A673 (cell line): ENCODE measurements around the gene LMNB1. TPM values are rescaled to one million over a fixed set of nuclear protein-coding genes. Genes with fewer than 3 reads are reported as not detected.
"Not testable (repeated sequence)": the region's sequence is repeated elsewhere in the genome, so short reads cannot be mapped to it uniquely, and the experiment has no call there.

Experiments used
- Bru-seq: library from RNA; stranded (reverse); fragments of 400-500 nt; gene quantifications from one replicate; lab custom pipeline; 2021; lab: Mats Ljungman, UMichigan
- BruChase-seq, 2 experiments: library from RNA; stranded (reverse); fragments of 400-500 nt; gene quantifications; one replicate each; lab custom pipeline; 2021; lab: Mats Ljungman, UMichigan
- BruUV-seq: library from RNA; stranded (reverse); fragments of 400-500 nt; replicated peaks from 2 replicates; lab custom pipeline; 2021; lab: Mats Ljungman, UMichigan
- CTCF ChIA-PET: fragments of 300-600 bp; sonication (Branson Sonifier 250); formaldehyde crosslinking; loops from one replicate; lab custom pipeline; 2022; ENCODE audit warnings: antibody characterized with exemption; lab: Charles Lee
- POLR2A ChIA-PET: fragments of 300-600 bp; sonication (Branson Sonifier 250); formaldehyde crosslinking; loops from one replicate; lab custom pipeline; 2022; ENCODE audit warnings: antibody characterized with exemption; ENCODE audit not compliant: low non-redundant PET; lab: Charles Lee
- DNase-seq: peaks from one replicate; pipeline ENCODE4 v3.0.0-alpha.2; 2015; ENCODE audit warnings: low spot score
- H3K27ac ChIP-seq: fragments of 200-600 bp; sonication (generic); 2 replicates; pipeline ENCODE4 v1.5.1; 2016; ENCODE audit warnings: mixed run types, low read depth, mild to moderate bottlenecking, mixed read lengths, antibody characterized with exemption, low read length; ENCODE audit not compliant: poor library complexity, severe bottlenecking
- H3K27me3 ChIP-seq: fragments of 200-600 bp; sonication (generic); replicated peaks from 2 replicates; pipeline ENCODE4 v1.6.1; 2017; ENCODE audit warnings: mixed run types, low read depth, mild to moderate bottlenecking, mixed read lengths, antibody characterized with exemption, low read length; ENCODE audit not compliant: insufficient read depth, poor library complexity
- H3K36me3 ChIP-seq: fragments of 200-600 bp; sonication (generic); 2 replicates; pipeline ENCODE4 v1.6.1; 2016; ENCODE audit warnings: mixed run types, mild to moderate bottlenecking, mixed read lengths, antibody characterized with exemption, low read length; ENCODE audit not compliant: insufficient read depth, poor library complexity, severe bottlenecking
- H3K4me1 ChIP-seq: fragments of 200-600 bp; sonication (generic); 2 replicates; pipeline ENCODE4 v1.6.1; 2017; ENCODE audit warnings: mixed run types, mild to moderate bottlenecking, mixed read lengths, antibody characterized with exemption, low read length; ENCODE audit not compliant: insufficient read depth, poor library complexity, severe bottlenecking
- H3K4me3 ChIP-seq: fragments of 200-600 bp; sonication (generic); 2 replicates; pipeline ENCODE4 v1.5.1; 2016; ENCODE audit warnings: low read depth, mixed run types, mild to moderate bottlenecking, mixed read lengths, low read length; ENCODE audit not compliant: poor library complexity, severe bottlenecking
- H3K9me3 ChIP-seq: fragments of 200-600 bp; sonication (generic); 2 replicates; pipeline ENCODE4 v1.6.1; 2016; ENCODE audit warnings: mixed run types, low read depth, mild to moderate bottlenecking, mixed read lengths, antibody characterized with exemption, low read length; ENCODE audit not compliant: poor library complexity, severe bottlenecking
- EZH2 ChIP-seq: fragments of 200-600 bp; sonication (generic); IDR thresholded peaks from 2 replicates; pipeline ENCODE4 v1.6.1; 2017; ENCODE audit warnings: borderline replicate concordance, low read depth, mild to moderate bottlenecking, mixed read lengths, antibody characterized with exemption, low read length; ENCODE audit not compliant: poor library complexity, severe bottlenecking
- intact Hi-C: fragments of 100-400 bp; cut with micrococcal nuclease; formaldehyde crosslinking; loops from one replicate; pipeline ENCODE4 v1.10.0; 2022; ENCODE audit not compliant: unreplicated experiment
- long read RNA-seq: library from polyadenylated mRNA; stranded (forward); transcript quantifications from one replicate; pipeline ENCODE4 v2.0.0, GENCODE V29; 2022
- total RNA-seq: library from RNA; stranded (reverse); gene quantifications from 2 replicates; pipeline ENCODE4 v1.2.3, GENCODE V29; 2021
- TF ChIP-seq, protein P1 (sequence below): fragments of 300-800, 200-600 bp; sonication (generic); conservative IDR thresholded peaks from 2 replicates; pipeline ENCODE4 v1.5.1; 2017; ENCODE audit warnings: low read depth, mild to moderate bottlenecking, antibody characterized with exemption, low read length, moderate library complexity, mixed read lengths

The LMNB1 gene, protein sequence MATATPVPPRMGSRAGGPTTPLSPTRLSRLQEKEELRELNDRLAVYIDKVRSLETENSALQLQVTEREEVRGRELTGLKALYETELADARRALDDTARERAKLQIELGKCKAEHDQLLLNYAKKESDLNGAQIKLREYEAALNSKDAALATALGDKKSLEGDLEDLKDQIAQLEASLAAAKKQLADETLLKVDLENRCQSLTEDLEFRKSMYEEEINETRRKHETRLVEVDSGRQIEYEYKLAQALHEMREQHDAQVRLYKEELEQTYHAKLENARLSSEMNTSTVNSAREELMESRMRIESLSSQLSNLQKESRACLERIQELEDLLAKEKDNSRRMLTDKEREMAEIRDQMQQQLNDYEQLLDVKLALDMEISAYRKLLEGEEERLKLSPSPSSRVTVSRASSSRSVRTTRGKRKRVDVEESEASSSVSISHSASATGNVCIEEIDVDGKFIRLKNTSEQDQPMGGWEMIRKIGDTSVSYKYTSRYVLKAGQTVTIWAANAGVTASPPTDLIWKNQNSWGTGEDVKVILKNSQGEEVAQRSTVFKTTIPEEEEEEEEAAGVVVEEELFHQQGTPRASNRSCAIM
- total RNA-seq (267 and 269 TPM in 2 replicates), Bru-seq, nascent RNA (percentile 98 among the genes with signal in this experiment), BruChase-seq, experiment 1, labeled RNA remaining after a 2-hour chase (percentile 93 among the genes with signal in this experiment), BruChase-seq, experiment 2, labeled RNA remaining after a 6-hour chase (percentile 97 among the genes with signal in this experiment)
- long read RNA-seq, transcript LMNB1-201 (11 exons, 2,878 nt) = major isoform, 45 of 55 reads
- long read RNA-seq, partial matches to known transcripts = 1 of 55 reads
- long read RNA-seq, other reads (novel, unspliced or antisense) = 6 of 55 reads

DNA sequence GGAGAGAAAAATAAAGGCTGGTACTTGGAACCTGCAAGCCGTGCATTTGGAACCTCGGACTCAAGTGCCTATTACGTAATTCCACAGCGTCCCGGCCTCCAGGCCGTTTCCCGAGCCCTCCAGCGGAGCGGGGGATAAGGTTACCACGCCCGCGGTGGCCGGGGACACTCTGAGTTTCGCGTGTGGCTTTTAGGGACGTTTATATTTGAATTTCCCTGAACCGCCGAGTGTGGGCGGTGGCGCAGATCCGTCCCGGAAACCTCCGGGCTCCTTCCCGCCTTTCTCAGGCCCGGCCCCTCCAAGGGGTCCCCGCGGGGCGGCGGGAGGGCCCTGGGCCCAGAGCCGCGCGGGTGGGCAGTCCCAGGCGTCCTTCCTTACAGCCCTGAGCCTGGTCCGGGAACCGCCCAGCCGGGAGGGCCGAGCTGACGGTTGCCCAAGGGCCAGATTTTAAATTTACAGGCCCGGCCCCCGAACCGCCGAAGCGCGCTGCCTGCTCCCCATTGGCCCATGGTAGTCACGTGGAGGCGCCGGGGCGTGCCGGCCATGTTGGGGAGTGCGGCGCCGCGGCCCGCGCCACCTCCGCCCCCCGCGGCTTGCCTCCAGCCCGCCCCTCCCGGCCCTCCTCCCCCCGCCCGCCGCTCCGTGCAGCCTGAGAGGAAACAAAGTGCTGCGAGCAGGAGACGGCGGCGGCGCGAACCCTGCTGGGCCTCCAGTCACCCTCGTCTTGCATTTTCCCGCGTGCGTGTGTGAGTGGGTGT, at the start of gene LMNB1:
LMNB1 (plus strand) TSS at position 638 of the 758 bp plus-strand sequence. CDS start 373 bp downstream, outside the sequence.
- intact Hi-C loops = no loop called here
- ChIA-PET CTCF (interaction anchor here (0.6 kb wide), 1 partner anchor 755 kb away, joined by 4 read pairs; no protein-coding TSS in a partner anchor), POLR2A (interaction anchor here (0.6 kb wide), 1 partner anchor 473 kb away, joined by 5 read pairs; no protein-coding TSS in a partner anchor)
- H3K9me3 ChIP-seq = no peaks in the 10 kb centered on the region
- no peaks in the 10 kb centered on the region for H3K27me3 ChIP-seq
- no peaks in the 10 kb centered on the region for H3K36me3 ChIP-seq
- peaks cover 8% of the 10 kb centered on the region for H3K4me1 ChIP-seq
- no peak for TF ChIP-seq EZH2
- TF ChIP-seq, protein P1, sequence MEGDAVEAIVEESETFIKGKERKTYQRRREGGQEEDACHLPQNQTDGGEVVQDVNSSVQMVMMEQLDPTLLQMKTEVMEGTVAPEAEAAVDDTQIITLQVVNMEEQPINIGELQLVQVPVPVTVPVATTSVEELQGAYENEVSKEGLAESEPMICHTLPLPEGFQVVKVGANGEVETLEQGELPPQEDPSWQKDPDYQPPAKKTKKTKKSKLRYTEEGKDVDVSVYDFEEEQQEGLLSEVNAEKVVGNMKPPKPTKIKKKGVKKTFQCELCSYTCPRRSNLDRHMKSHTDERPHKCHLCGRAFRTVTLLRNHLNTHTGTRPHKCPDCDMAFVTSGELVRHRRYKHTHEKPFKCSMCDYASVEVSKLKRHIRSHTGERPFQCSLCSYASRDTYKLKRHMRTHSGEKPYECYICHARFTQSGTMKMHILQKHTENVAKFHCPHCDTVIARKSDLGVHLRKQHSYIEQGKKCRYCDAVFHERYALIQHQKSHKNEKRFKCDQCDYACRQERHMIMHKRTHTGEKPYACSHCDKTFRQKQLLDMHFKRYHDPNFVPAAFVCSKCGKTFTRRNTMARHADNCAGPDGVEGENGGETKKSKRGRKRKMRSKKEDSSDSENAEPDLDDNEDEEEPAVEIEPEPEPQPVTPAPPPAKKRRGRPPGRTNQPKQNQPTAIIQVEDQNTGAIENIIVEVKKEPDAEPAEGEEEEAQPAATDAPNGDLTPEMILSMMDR = no peak
- peak within 1 kb of the TSS; percentile 100 for H3K27ac ChIP-seq
- BruUV-seq = no TSS peak
- DNase-seq = peak; percentile 99
- peak within 1 kb of the TSS; percentile 99 for H3K4me3 ChIP-seq

DNA sequence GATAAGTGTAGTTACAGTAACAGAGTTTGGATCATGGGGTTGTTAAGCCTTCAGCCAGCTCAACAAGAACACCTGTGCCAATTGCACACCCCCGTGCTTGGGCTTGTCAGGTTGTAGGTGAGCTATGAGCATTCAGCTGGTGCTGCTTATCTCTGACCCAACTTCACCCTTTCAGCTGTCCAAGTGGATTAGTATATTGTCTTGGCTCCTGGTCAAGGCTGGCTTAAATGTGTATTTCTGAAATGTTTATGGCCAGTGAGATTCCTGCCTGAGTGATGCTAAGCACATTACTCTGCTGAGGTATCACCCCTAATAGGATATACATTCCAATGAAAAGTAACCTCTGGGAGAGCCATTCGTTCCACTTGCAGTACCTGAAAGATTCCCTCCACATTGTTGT, 44.2 kb upstream of the LMNB1 start:
- H3K4me3 ChIP-seq = no peak overlapping the region
- intact Hi-C loops = no loop called here
- no peak for DNase-seq
- no peaks in the 10 kb centered on the region for H3K9me3 ChIP-seq
- no peaks in the 10 kb centered on the region for H3K27me3 ChIP-seq
- no peaks in the 10 kb centered on the region for H3K36me3 ChIP-seq
- H3K27ac ChIP-seq = no peak overlapping the region
- CTCF ChIA-PET = interaction anchor here (0.6 kb wide), 1 partner anchor 73 kb away, joined by 3 read pairs; no protein-coding TSS in a partner anchor
- TF ChIP-seq, protein P1 = no peak
- no peak for TF ChIP-seq EZH2
- POLR2A ChIA-PET = no interaction called here
- BruUV-seq = no TSS peak
- H3K4me1 ChIP-seq = no peaks in the 10 kb centered on the region

DNA sequence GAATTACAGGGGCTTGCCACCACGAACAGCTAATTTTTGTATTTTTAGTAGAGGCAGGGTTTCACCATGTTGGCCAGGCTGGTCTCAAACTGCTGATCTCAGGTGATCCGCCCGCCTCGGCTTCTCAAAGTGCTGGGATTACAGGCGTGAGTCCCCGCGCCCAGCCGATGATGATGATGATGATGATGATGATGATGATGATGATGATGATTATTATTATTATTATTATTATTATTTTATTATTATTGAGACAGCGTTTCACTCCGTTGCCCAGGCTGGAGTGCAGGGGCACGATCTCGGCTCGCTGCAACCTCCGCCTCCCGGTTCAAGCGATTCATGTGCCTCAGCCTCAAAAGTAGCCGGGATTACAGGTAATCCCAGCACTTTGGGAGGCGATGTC, 42.4 kb upstream of the LMNB1 start:
- CTCF ChIA-PET, H3K9me3 ChIP-seq, H3K4me1 ChIP-seq, DNase-seq, H3K36me3 ChIP-seq, BruUV-seq, H3K4me3 ChIP-seq, POLR2A ChIA-PET, intact Hi-C loops, H3K27me3 ChIP-seq, H3K27ac ChIP-seq: not testable (repeated sequence)
